H9 (cell line): ENCODE results near the gene SERPIND1. TPM values are rescaled to one million over a fixed set of nuclear protein-coding genes. Genes with fewer than 3 reads are reported as not detected.

Experiments
- DNase-seq: peaks from one replicate; pipeline ENCODE4 v3.0.0-alpha.2; 2017
- H2AFZ ChIP-seq: one replicate; pipeline ENCODE4 v1.6.1; 2013; ENCODE audit warnings: mild to moderate bottlenecking, low read length, control low read depth, moderate library complexity
- H2AK5ac ChIP-seq: 2 replicates; pipeline ENCODE4 v1.6.1; 2013; ENCODE audit warnings: low read length, control low read depth, mixed read lengths; ENCODE audit not compliant: insufficient read length
- H2BK120ac ChIP-seq: one replicate; pipeline ENCODE4 v1.6.1; 2013; ENCODE audit warnings: low read depth, mild to moderate bottlenecking, low read length, control low read depth, inconsistent platforms; ENCODE audit not compliant: poor library complexity, severe bottlenecking
- H2BK12ac ChIP-seq: 2 replicates; pipeline ENCODE4 v1.6.1; 2013; ENCODE audit warnings: low read length, control low read depth, mixed read lengths, low read depth; ENCODE audit not compliant: insufficient read length
- H2BK15ac ChIP-seq: 2 replicates; pipeline ENCODE4 v1.6.1; 2013; ENCODE audit warnings: low read depth, low read length, control low read depth
- H2BK20ac ChIP-seq: one replicate; pipeline ENCODE4 v1.6.1; 2013; ENCODE audit warnings: low read depth, mild to moderate bottlenecking, low read length, control low read depth, inconsistent platforms; ENCODE audit not compliant: poor library complexity, severe bottlenecking
- H2BK5ac ChIP-seq: 2 replicates; pipeline ENCODE4 v1.6.1; 2013; ENCODE audit warnings: low read length, control low read depth, mixed read lengths; ENCODE audit not compliant: insufficient read length
- H3K14ac ChIP-seq: 2 replicates; pipeline ENCODE4 v1.6.1; 2013; ENCODE audit warnings: low read length, control low read depth; ENCODE audit not compliant: insufficient read depth
- H3K18ac ChIP-seq: 2 replicates; pipeline ENCODE4 v1.6.1; 2013; ENCODE audit warnings: low read depth, mild to moderate bottlenecking, mixed read lengths, low read length, control low read depth; ENCODE audit not compliant: insufficient read length
- H3K23ac ChIP-seq: 2 replicates; pipeline ENCODE4 v1.6.1; 2013; ENCODE audit warnings: low read length, control low read depth, mixed read lengths, low read depth; ENCODE audit not compliant: insufficient read length
- H3K23me2 ChIP-seq: 2 replicates; pipeline ENCODE4 v1.6.1; 2013; ENCODE audit warnings: low read depth, mild to moderate bottlenecking, mixed read lengths, low read length, control low read depth; ENCODE audit not compliant: insufficient read length, poor library complexity, severe bottlenecking
- H3K27ac ChIP-seq: 2 replicates; pipeline ENCODE4 v1.5.1; 2013; ENCODE audit warnings: low read length, control low read depth, mixed read lengths, low read depth; ENCODE audit not compliant: insufficient read length
- H3K27me3 ChIP-seq: 2 replicates; pipeline ENCODE4 v1.6.1; 2013; ENCODE audit warnings: low read length, control low read depth, inconsistent platforms; ENCODE audit not compliant: insufficient read depth
- H3K4ac ChIP-seq: 2 replicates; pipeline ENCODE4 v1.6.1; 2013; ENCODE audit warnings: low read depth, mild to moderate bottlenecking, control low read depth, inconsistent platforms, low read length, moderate library complexity
- H3K4me1 ChIP-seq: 2 replicates; pipeline ENCODE4 v1.6.1; 2013; ENCODE audit warnings: low read length, control low read depth, inconsistent platforms; ENCODE audit not compliant: insufficient read depth
- H3K4me2 ChIP-seq: 2 replicates; pipeline ENCODE4 v1.6.1; 2013; ENCODE audit warnings: low read length, control low read depth, mixed read lengths; ENCODE audit not compliant: insufficient read length, insufficient read depth
- H3K56ac ChIP-seq: 2 replicates; pipeline ENCODE4 v1.6.1; 2013; ENCODE audit warnings: low read depth, mild to moderate bottlenecking, mixed read lengths, low read length, control low read depth; ENCODE audit not compliant: insufficient read length
- H3K79me1 ChIP-seq: 2 replicates; pipeline ENCODE4 v1.6.1; 2013; ENCODE audit warnings: low read depth, mild to moderate bottlenecking, moderate library complexity, low read length, control low read depth, inconsistent platforms; ENCODE audit not compliant: insufficient read depth, poor library complexity, severe bottlenecking
- H3K79me2 ChIP-seq: 2 replicates; pipeline ENCODE4 v1.6.1; 2013; ENCODE audit warnings: low read length, control low read depth, inconsistent platforms; ENCODE audit not compliant: insufficient read depth
- H3K9ac ChIP-seq: 2 replicates; pipeline ENCODE4 v1.6.1; 2013; ENCODE audit warnings: low read length, control low read depth, mixed read lengths; ENCODE audit not compliant: insufficient read length; ENCODE audit errors: extremely low read depth
- H3K9me3 ChIP-seq: one replicate; pipeline ENCODE4 v1.6.1; 2013; ENCODE audit warnings: low read depth, low read length, inconsistent platforms; ENCODE audit not compliant: control insufficient read depth
- H3T11ph ChIP-seq: one replicate; pipeline ENCODE4 v1.6.1; 2013; ENCODE audit warnings: mild to moderate bottlenecking, low read length, control low read depth, inconsistent platforms
- H4K20me1 ChIP-seq: one replicate; pipeline ENCODE4 v1.6.1; 2013; ENCODE audit not compliant: control insufficient read depth, insufficient read length, insufficient read depth
- H4K5ac ChIP-seq: 2 replicates; pipeline ENCODE4 v1.6.1; 2013; ENCODE audit warnings: low read depth, mild to moderate bottlenecking, mixed read lengths, low read length, control low read depth; ENCODE audit not compliant: insufficient read length
- H4K8ac ChIP-seq: replicated peaks from 2 replicates; pipeline ENCODE4 v1.6.1; 2013; ENCODE audit warnings: low read length, control low read depth, mixed read lengths, low read depth; ENCODE audit not compliant: insufficient read length
- H4K91ac ChIP-seq: 2 replicates; pipeline ENCODE4 v1.6.1; 2013; ENCODE audit warnings: low read depth, mild to moderate bottlenecking, moderate library complexity, mixed read lengths, low read length, control low read depth; ENCODE audit not compliant: insufficient read length
- H3K27ac Mint-ChIP-seq, 3 experiments: 2 replicates in 2 of 3; 3 replicates in 1 of 3; pipeline ENCODE4 v1.8.0; 2020 to 2021; ENCODE audit warnings: mixed read lengths in 3 of 3, mild to moderate bottlenecking in 1 of 3, moderate library complexity in 1 of 3
- H3K27me3 Mint-ChIP-seq: 2 replicates; pipeline ENCODE4 v1.8.0; 2021; ENCODE audit warnings: low read depth, mild to moderate bottlenecking, moderate library complexity, mixed read lengths
- H3K36me3 Mint-ChIP-seq, 3 experiments: 2 replicates in 2 of 3; 3 replicates in 1 of 3; pipeline ENCODE4 v1.8.0; 2020 to 2021; ENCODE audit warnings: low read depth in 3 of 3, mixed read lengths in 3 of 3; ENCODE audit not compliant: insufficient read depth in 1 of 3
- H3K4me1 Mint-ChIP-seq, 2 experiments: 2 replicates each; pipeline ENCODE4 v1.8.0; 2020; ENCODE audit warnings: mixed read lengths in 2 of 2
- H3K4me3 Mint-ChIP-seq, 2 experiments: 2 replicates in 1 of 2; 3 replicates in 1 of 2; pipeline ENCODE4 v1.8.0; 2020 to 2021; ENCODE audit warnings: mild to moderate bottlenecking in 2 of 2, mixed read lengths in 2 of 2, moderate library complexity in 1 of 2
- H3K9me3 Mint-ChIP-seq, 2 experiments: 2 replicates in 1 of 2; 3 replicates in 1 of 2; pipeline ENCODE4 v1.8.0; 2020; ENCODE audit warnings: mild to moderate bottlenecking in 2 of 2, mixed read lengths in 2 of 2, moderate library complexity in 1 of 2
- whole genome bisulfite sequencing: extraction: QIAGEN DNeasy Blood & Tissue Kit; methylation state at CpG from one replicate; pipeline ENCODE4 v1.1.7; 2013; ENCODE audit warnings: missing lambda C conversion rate, low lambda C conversion rate, mixed read lengths; ENCODE audit not compliant: insufficient read length; ENCODE audit errors: extremely low coverage; 5-methylcytosine and 5-hydroxymethylcytosine counted together
- total RNA-seq: library from RNA; stranded (reverse); gene quantifications from 2 replicates; pipeline ENCODE4 v1.2.1, GENCODE V29; 2021
- TF ChIP-seq, protein P1 (sequence below): fragments of 200-600 bp; sonication (generic); conservative IDR thresholded peaks from 3 replicates; pipeline ENCODE4 v1.8.0; 2021; ENCODE audit warnings: antibody characterized with exemption, mild to moderate bottlenecking

The SERPIND1 gene
- total RNA-seq, 1 experiment from 2014 or later = not detected

DNA sequence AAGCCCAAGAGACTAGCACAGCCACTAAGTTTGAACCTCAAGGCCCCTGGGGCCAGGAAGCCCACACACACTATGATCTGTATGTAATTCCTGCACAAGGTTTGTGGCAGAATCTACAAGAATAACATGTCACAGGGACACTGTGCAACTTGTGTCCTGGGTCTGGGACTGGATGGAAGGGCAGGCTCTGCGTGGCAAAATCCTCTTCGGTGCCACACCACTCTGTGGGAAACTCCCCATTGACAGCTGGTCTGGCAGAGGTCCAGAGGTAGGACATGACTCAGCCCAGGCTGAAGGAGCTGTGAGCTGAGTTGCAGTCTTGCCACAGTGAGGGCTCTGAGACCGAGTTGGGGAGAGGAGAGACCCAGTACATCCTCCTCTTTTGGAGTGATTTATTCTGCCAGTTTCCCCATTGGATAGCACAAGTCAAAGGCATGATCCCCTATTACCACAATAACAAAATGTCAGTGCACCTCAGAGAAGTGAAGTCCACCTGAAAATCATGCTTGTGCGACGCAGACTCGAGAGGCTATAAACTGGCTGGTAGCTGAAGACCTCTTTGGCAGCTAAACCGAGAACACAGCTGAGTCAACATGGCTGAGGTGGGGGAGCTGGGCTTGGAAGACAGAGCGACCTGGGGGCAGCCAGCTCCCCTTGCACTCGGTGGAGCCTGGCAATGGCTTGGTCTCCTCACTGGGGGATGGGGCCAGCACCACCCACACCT lies 23.3 kb upstream of the SERPIND1 start:
- no peaks in the 10 kb centered on the region for H3K9me3 Mint-ChIP-seq

More for the DNA sequence above, 23.3 kb upstream of the SERPIND1 start:
- no peaks in the 10 kb centered on the region for H3K79me1 ChIP-seq
- no peak overlapping the region for H2BK20ac ChIP-seq
- no peak overlapping the region for H3K4me2 ChIP-seq
- no peaks in the 10 kb centered on the region for H4K20me1 ChIP-seq
- no peaks in the 10 kb centered on the region for H3K4me1 ChIP-seq
- no peak overlapping the region for H3T11ph ChIP-seq
- no peak overlapping the region for H3K18ac ChIP-seq
- TF ChIP-seq, protein P1, sequence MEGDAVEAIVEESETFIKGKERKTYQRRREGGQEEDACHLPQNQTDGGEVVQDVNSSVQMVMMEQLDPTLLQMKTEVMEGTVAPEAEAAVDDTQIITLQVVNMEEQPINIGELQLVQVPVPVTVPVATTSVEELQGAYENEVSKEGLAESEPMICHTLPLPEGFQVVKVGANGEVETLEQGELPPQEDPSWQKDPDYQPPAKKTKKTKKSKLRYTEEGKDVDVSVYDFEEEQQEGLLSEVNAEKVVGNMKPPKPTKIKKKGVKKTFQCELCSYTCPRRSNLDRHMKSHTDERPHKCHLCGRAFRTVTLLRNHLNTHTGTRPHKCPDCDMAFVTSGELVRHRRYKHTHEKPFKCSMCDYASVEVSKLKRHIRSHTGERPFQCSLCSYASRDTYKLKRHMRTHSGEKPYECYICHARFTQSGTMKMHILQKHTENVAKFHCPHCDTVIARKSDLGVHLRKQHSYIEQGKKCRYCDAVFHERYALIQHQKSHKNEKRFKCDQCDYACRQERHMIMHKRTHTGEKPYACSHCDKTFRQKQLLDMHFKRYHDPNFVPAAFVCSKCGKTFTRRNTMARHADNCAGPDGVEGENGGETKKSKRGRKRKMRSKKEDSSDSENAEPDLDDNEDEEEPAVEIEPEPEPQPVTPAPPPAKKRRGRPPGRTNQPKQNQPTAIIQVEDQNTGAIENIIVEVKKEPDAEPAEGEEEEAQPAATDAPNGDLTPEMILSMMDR = no peak
- no peak overlapping the region for H4K5ac ChIP-seq
- H3K9me3 ChIP-seq = no peaks in the 10 kb centered on the region
- H3K4ac ChIP-seq = no peak overlapping the region
- H3K23ac ChIP-seq = no peak overlapping the region
- no peak overlapping the region for H2BK12ac ChIP-seq
- H2AK5ac ChIP-seq = no peak overlapping the region
- H2BK120ac ChIP-seq = no peak overlapping the region
- H2AFZ ChIP-seq = no peak overlapping the region
- Mint-ChIP-seq H3K36me3 (peaks cover 0 to 33% (median 4%) of the 10 kb centered on the region in 3 experiments; a peak in 3 of 7 replicates), H3K4me1 (0 out of 4 replicates have a peak, but pooled peaks cover 0 to 3% of the 10 kb centered on the region in 2 experiments), H3K27me3 (no peaks in the 10 kb centered on the region), H3K27ac (peak overlapping the region in 1 of 3 experiments; percentile 85; a peak in 3 of 7 replicates), H3K4me3 (no peak overlapping the region)
- H2BK5ac ChIP-seq = no peak overlapping the region
- H4K91ac ChIP-seq = no peak overlapping the region
- H2BK15ac ChIP-seq = no peak overlapping the region
- H4K8ac ChIP-seq = no peak overlapping the region
- DNase-seq = no peak
- no peak overlapping the region for H3K14ac ChIP-seq
- H3K9ac ChIP-seq = no peak overlapping the region
- WGBS = no CpG with 5 or more reads among the region's 9 CpGs
- no peaks in the 10 kb centered on the region for H3K23me2 ChIP-seq
- H3K27me3 ChIP-seq = no peaks in the 10 kb centered on the region; the same call in 1 of the 2 replicates
- no peaks in the 10 kb centered on the region for H3K79me2 ChIP-seq
- H3K27ac ChIP-seq = no peak overlapping the region
- no peak overlapping the region for H3K56ac ChIP-seq
